NCI-H226 (cell line): ENCODE data around the gene RASSF4.

Source experiments
- DNase-seq: peaks from one replicate; pipeline ENCODE4 v3.0.0-alpha.2; 2015

Gene RASSF4

DNA sequence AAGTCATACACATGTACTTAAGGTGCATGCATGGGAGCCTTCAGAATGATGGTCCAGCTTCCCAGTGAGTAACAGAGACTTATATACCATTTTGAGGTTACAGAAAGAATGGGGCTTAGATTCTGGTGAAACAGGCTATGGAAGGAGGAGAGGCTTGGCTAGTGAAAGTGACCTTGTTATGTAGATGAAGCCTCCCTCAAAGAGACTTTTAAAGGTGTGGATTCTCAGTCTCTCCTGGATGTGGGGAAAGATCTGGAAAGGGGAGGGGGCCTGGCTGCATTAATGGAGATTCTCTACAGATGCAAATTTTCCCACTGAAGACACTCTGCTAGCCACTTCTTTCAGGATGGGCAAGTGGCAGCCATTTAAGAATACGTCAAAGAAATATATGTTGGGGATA is 5.5 kb downstream of the RASSF4 start:
- no peak for DNase-seq

DNA sequence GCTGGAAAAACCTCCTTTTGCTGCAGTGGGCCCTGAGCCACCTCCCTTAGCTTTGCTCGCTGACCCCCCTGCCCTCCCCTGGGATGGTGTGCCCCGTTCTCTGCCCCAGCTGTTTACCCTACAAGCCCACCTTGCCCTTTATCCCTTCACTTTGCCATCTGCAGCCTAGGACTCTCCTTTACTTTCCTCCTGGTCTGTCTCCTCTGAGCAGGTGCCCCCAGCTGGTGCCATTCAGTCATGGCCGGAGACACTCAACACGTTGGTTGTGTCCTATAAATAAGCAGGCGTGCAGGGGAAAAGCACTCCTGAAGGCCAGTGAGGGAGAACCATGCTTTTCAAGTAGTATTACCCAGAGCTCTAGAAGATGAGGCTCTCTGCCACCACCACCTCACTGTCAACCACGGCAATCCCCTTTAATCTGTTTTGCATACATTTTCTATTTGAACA is 6.1 kb downstream of the RASSF4 start:
- no peak for DNase-seq

DNA sequence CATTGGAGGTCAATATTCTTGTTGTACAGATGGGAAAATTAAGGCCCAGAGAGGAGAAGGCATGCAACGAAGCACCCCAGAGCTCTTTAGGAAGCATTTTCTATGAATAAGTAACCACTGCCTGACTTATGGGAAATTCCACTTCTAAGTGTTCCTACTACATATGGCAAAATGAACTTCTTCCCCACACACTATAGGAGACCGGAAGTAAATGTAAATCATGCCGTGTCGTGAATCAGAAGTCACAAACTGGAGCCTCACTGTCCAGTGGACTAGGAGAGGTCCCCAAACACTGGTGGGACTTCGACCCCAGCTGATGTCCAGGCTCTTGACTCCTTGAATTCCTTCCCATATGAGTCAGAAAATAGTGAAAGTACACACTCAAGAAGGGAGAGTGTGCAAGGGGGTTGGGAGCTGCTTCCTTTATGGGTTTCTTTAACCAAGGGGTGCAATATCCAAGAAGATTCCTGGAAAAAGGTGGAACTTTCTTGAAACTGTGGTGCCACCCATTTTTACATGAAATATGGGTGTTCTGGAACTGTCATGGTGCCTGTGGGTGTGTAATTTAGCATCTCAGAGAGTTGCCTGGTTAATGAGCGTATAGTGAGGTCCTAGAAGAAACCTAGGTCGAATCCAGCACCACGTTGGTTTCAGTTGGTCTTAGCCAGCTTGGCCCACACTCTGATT is 6.7 kb downstream of the RASSF4 start:
- DNase-seq: no peak

DNA sequence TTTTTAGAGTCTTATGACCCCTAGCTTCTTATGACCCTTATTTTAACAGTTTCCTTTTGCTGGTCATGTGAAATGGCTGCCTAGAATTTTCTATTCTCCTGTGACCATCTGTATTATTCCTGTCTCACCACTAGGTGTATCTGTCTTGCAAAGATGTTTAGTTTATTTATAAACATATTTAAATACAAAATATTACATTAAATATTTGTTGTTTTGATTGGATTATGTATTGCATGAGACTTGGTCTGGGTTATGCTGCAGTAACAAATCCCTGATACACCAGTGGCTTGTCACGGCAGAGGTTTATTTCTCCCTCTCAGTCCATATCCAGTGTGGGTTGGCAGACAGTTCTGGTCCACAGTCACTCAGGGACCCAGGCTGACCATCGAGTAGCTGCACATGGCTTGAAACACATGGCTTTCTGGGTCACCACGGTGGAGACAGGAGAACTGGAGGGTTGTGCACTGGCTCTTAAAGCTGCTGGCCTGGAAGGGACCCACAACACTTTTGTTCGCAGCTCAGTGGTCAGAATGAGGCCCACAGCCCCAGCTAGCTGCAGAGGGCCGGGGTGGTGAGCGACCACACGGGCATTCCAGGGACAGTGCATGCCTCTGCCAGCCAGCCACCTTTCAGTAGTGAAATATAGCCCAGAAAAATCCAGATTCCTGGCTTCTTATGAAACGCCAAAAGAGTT is 7.4 kb downstream of the RASSF4 start:
- no peak for DNase-seq

DNA sequence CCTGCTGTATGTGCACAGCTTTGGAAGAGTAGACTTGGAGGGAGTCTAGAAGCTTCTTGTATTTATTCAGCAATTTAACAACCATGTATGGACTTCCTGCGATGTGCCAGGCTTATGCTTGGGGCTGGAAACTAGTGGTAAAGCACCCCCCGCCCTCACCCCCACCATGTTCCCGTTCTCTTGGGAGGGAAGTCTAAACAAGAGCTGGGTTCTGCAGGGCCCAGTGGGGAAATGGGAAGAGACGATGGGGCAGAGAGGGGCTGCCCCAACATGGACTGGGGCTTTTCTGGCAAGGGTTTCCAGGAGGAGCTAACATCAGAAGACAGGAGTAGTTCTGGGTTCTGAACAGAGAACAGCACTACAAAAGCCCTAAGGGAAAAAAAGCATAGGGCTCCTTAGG is 8.0 kb downstream of the RASSF4 start:
- DNase-seq: no peak

DNA sequence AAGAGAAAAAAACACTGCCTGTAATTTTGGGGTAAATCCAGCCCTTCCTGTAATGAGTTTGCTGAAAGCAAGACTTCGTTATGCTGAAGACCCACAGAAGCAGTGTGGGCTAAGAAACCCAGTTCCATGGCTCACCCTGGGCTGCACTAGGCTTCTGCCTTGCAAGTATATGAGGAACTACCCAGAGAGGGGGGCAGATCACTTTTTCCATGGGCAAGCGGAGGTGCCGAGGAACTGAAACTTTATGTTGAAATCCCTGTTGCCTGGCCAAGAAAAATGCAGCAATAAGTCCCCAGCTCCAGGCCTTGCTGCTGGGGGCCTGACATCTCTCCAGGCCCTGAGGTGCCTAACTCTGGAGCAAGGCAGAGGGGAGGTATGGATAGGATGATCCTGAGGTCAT is 8.5 kb downstream of the RASSF4 start:
- no peak for DNase-seq

DNA sequence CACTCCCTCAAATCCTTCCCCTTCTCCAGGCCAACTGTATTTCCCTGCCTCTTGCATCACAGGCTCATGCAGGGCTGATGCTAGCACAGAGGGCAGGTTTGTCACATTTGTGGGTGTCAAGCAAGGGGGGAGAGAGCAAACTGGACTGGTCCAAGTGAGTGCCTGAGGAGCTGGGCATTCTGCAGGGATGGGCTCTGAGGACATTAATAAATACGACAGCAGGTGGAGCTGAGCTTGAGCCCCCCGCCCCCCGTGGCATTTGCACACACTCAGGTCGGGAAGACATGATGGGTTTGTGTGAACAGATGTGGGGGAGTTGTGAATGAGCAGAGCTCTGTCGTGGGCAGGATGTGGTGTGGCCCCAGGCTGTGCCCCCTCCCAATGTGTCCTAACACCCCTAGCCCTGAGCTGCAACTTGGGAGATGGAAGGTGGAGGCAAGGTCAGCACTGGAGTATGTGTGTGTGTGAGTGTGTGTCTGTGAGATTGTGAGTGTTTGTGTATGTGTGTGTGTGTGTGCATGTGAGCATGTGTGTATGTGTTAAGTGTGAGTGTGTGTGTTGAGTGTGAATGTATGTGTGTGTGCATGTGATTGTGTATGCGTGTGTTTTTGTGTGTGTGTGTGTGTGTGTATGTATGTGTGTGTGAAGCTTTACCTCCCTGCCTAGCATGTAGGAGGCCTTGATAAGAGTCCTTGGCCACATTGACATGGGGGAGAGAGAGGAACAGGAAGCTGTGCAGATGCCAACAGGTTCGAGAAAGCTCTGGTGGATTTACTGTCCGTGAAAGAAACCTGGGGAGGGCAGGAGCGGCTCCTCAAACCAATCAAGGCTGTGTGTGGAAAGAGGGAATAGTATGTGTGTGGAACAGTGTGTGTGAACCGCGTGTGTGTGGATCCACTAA is 9.1 kb downstream of the RASSF4 start:
- no peak for DNase-seq

DNA sequence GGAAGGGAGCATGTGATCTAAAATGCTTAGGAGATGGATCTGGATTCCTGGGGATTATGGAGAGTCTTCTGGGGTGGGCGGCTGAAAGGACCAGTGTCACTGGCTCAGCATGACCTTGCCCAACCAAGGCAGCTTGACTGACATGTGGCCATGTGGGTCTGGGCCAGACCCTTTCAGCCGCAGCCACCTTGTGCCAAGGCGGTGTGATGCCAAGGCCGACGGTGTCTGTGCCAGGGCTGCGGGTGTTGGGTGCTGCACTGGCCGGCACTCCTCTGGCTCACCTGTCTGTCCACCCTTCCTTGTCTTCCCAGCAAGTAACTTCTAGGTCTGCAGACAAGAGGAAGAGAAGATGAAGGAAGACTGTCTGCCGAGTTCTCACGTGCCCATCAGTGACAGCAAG is 10.3 kb downstream of the RASSF4 start:
- no peak for DNase-seq

DNA sequence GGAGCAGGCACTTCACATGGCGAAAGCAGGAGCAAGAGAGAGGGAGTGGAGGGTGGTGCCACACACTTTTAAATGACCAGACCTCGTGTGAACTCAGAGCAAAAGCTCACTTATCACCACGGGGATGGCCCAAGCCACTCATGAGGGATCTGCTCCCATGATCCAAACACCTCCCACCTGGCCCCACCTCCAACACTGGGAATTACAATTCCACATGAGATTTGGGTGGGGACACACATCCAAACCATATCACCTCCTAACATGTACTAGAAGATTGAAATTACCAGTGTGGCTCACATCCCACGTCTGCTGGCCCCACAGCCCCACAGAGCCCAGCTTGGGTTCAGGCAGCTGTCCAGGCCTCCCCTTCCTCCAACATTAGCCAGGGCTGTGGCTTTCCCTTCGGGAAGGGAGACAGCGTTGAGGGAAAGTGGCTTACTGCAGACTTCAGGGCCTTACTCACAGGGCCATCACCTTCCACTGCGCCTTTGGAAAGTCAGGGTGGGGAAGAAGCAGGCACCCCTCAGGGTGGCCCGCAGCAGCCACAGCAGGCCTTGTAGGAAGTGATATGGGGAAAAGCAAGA is 11.3 kb downstream of the RASSF4 start:
- no peak for DNase-seq

DNA sequence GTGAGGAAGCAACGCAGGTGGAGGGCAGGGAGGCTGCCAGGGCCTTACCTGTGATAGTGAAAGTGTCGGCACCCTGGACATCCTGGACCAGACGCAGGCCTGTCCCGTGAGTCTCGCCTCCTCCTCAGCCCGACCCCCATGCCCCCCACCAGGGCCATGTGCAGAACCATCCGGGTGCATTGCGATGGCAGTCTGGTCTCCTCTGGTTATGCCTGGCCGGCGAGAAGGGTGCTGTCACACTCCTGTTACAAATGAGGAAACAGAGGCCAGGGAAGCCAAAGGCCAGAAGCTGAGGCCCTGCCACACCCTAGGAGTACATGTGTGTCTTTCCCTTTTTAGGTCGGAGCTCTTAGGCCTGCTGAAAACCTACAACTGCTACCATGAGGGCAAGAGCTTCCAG is 11.8 kb downstream of the RASSF4 start:
- no peak for DNase-seq

DNA sequence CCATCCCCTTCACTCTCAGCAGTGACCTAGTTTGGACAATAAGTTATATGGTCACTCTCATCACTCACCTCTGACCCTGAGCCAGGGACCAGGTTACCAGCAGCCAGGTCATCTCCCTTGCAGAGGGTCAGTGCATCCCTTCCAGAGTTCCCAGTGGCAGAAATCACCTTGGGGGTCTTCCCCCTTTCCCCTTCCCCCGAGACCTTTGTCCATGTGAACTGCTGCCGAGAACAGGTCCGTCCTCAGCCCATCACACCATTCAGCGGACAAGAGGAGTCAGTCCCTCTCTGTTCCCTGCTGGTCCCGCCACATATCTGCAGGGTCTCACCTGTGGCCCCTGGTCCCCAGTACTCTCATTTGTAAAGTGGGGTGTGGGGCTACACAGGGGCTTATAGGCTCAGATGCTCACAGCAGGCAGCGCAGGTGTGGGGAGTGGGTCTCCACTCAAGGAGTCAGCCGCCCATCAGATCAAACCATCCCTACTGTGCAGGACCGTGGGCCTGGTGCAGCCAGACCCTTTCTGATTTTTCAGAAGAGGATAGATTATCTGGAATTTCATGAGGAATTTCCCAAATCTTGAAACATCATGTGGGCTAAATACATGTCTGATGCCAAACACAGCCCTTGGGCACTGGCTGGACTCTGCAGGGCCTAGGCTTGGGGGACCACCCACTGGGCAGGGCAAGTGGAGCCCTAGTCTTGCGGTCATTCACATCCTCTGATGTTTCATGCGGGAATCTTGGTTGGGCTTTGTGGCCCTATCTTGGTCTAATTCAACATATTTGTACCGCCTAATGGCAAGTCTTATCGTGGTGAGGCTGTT is 12.5 kb downstream of the RASSF4 start:
- DNase-seq: no peak

DNA sequence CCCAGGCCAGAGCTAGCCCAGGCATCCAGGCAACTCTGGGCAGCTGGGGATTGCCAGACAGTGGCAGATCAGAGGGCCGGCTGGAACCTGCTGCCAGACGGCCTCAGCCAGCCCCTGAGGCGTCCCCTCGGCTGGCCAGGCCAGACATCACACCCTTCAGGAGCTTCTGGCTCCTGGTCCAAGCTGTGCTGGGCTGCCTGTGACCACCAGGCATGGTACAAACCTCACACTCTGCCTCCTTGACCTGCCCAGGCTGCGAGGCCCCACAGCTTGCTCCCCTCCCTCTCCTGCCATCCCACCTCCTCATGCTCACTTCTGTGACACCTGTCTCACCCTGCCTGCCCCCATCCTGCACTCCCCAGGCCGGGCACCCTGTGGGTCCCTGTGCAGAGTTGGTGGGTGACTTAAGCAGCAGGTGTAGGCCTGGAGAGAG is 13.3 kb downstream of the RASSF4 start:
- DNase-seq: no peak

DNA sequence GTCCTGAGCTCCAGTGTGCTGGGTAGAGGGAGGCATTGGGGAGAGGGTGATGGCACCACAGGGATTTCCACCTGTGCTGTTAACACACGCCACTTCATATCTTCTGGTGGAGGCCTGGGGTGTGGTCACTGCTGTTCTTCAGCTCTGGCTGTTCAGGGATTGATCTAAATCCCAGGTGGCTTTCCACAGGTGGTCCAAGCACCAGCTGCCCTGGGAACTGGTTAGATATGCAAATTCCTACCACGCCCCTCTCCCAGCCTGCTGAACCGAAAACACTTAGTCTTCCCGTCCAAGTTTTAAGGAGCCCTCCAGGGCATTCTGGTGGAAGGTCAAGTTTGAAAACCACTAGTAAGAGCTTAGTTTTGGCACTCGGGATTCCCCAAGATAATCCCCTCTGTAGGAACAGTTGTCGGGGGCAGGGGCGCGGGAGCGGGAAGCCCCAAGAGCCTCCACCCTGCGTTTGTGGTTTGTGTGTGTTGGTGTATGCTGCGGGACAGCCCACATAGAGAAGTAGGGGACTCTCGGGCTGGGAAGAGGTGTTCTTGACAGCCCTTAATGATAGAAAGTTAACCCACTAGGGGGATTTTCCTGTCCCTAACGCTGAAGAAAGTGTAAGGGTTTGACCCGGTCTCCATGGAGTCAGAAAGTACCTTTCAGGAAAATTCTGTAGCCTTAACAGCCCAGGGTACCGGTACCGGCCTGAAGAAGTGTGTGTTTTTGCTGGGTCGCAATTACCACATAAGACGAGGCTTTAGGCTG is 13.9 kb downstream of the RASSF4 start:
- DNase-seq: no peak

DNA sequence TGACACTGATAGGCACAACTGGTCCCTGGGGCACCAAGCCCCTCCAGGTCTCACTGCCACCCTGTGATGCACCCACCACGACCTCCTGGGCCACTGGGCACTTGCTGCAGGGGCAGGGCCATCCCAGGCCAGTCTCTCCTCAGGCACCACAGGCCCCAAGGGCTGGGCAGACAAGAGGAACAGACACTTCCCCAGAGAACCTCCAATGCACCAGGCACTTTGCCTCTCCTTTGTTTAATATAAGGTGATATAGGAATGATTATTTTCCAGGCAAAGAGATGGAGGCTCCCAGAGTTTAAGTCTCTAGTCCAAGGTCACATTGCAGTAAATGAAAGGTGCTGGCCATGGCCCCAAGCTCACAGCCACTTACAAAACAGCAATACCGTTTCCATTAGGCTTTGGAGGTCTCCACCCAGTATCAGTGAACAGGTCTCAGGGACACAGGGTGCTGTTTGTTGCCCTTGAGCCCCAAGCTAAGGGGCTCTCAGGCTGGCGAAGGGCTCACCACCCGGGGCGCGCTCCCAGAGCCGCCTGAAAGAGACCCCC is 14.6 kb downstream of the RASSF4 start:
- no peak for DNase-seq

DNA sequence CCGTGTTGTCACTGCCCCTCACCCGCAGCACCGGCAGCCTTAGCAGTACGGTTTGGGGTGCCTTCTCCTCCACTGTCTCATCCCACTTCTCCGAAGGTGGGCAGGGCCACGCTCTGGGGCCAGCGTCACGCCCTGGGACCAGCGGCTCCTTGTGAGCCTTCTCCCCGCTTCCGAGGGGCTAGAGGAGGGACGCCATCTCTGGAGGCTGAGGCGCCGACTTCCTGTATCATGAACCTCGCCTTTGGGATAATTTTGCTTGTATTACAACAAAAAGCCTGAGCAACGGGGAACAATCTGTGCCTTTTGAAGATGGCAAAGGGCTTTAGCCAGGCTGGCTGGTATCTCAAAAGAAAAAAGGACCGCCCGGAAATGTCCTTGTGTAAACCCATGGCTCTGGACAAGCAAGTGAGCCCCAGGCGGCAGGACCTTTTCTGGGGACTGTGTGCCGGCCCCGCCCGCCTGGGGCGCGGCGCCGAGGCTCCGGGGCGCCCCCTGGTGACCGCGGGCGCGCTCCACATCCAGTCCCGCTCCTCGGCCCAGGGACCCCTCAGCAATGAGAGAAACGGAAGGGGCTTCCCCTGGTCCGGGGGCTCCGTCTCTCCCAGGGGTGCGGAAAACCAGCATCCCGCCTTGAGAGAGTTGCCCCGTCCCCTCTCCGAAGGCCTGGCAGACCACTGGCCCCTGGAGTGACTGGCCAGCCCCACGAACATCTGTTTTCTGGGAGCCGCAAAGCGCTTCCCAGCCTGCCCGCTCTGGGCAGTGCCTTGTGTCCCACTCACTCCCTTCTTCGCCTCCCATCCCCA is 15.2 kb downstream of the RASSF4 start:
- DNase-seq: no peak

DNA sequence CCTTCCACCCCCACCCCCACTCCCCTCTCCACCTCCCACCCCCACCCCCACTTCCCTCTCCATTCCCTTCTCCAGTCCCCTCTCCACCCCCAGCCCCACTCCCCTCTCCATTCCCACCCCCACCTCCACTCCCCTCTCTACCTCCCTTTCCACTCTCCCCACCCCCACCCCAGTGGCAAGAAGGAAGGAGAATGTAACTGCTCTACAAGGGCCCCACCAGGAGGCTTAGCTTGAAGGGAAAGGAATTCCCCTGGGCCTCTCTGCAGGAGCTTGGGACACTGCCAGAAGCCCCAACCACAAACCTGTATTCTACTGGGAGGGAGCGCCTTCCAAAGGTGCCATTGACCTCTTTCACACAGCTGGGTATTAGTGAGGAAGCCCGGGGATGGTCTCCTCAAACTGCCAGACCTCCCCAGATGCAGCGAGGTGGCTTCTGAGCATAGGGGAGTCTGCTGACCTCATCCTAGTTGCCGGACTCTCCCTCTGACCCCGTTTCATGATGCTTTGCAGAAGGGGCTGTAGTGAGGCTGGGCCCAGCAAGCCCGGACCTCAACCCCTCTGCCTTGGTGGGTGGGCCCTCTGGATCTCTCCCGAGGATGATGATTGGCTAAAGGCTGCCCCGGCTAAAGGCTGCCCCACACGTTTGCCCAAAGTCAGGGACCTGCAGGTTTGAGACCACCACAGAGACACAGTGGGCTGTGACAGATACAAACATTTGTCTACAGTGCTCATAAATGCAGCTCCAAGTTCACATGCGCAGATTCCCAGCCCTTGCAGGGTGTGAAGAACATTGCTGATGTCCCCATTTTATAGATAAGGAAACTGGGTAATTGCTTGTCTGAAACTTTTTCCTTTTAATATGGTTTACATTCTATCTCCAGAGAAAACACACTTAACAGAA is 16.1 kb downstream of the RASSF4 start:
- DNase-seq: peak; percentile 75

DNA sequence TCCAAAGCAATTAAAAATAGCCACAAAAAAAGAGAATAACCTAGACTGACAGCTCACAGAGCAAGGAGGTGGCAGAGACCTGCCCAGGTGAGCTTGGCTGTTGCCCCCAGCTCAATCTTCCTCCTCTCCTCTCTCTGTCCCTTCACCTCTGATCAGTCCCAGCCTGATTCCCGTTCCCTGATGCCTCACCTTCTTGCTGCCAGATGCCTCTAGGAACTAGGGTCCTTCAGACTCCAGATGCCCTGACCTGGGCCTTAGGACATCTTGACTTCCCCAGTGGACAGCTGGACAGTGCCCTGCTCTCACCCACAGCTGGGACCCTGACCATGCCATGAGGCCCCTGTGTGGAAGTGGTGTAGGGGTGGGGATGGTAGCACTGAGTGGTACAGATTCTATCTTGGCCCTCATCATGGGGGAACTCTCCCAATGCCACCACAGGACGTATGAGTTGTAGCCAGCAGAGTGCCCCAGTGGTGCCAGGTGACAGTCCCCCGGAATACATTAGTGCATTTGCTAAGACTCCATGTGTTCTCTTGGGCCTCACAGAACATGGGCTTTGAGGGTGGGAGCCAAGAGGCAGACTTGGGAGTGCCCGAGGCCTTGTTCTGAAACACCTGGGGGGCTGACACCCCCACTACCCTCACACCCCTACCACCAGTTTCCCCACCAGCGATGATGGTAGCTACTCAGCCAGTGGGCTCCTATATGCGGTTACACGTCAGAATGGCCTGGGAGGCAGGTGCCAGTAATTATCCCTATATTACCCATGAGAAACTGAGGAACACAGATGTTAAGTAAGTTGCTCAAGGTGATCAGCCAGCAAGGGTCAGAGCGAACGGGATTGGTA is 17.0 kb downstream of the RASSF4 start:
- DNase-seq: no peak
